ENCODE data around the gene FSTL4. TPM values are rescaled to one million over a fixed set of nuclear protein-coding genes. Genes with fewer than 3 reads are reported as not detected.

Gene FSTL4
- total and polyA plus RNA-seq, 12 donors: 0.01 to 0.42 (median 0.38) TPM; not detected in 6

DNA sequence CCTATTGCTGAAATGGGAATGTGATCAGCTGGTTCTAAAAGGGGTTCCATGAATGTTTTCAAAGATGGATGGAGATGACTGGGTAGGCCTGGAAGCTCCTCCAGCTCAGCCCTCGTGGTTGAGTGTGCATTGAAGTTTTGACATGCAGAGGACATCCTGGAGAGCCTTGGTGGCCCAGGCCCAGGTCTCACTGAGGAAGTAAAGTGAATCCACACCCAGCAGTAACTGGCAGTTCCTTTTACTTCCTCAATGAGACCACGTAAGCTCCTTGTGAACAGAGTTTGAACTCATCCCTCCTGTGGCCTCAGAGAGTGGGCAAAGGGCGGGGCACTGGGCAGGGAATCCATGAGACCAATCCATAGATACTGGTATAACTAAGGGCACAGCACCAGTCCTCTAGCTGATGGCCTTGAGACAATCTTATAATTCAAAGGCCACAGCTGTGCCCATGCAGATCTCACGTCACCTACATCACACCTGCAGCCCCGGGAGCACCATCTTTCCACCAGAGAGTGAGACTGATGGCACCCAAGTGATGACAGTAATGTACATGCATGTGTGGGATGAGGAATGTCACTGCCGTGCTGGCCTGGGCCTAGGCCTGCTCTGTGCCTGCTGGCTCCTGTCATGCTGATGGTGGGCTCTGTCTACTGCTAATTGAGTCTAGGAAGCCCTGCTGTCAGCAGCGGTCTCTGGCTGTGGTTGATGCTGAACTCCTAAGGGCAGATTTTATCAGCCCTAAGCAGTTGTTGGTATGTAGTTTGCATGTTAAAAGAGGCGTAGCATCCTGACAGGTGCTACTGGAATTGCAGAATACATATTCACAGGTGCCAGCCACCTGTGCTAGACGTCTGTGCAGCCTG, 257.8 kb downstream of the FSTL4 start:
- WGBS, 2 donors: 82% methylated on average over 9 of the region's 9 CpGs
- intact Hi-C loops (cut with DNase I): no loop called here
- no peak for ATAC-seq

DNA sequence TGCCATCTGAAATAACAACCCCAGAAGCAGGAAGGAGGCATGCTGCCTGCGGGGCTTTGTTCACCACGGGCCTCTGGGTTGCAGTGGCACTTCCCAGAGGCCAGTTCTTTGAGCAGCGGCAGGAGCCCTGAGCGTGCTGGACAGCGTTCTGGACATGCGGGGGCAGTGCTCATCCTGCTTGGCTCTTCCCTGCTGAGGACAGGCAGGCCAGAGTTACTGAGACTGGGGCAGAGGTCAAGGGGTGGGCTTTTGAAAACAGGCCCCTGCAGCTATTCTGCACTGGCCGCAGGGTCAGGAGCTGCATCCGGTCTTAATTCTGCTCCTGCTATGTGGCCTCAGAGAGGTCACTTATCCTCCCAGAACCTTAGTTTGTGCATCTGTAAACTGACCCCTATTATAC, 258.6 kb downstream of the FSTL4 start:
- Histone ChIP-seq H3K27ac (no peak overlapping the region), H3K27me3 (peaks cover 0 to 5% (median 1%) of the 10 kb centered on the region in 7 donors), H3K4me1 (no peaks in the 10 kb centered on the region), H3K4me3 (no peak overlapping the region), H3K36me3 (no peaks in the 10 kb centered on the region), H3K9me3 (no peaks in the 10 kb centered on the region)
- WGBS, 2 donors: 32 to 36% methylated on average over 8 of the region's 8 CpGs
- intact Hi-C loops (cut with DNase I): no loop called here
- TF ChIP-seq, protein P1, sequence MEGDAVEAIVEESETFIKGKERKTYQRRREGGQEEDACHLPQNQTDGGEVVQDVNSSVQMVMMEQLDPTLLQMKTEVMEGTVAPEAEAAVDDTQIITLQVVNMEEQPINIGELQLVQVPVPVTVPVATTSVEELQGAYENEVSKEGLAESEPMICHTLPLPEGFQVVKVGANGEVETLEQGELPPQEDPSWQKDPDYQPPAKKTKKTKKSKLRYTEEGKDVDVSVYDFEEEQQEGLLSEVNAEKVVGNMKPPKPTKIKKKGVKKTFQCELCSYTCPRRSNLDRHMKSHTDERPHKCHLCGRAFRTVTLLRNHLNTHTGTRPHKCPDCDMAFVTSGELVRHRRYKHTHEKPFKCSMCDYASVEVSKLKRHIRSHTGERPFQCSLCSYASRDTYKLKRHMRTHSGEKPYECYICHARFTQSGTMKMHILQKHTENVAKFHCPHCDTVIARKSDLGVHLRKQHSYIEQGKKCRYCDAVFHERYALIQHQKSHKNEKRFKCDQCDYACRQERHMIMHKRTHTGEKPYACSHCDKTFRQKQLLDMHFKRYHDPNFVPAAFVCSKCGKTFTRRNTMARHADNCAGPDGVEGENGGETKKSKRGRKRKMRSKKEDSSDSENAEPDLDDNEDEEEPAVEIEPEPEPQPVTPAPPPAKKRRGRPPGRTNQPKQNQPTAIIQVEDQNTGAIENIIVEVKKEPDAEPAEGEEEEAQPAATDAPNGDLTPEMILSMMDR (IDR thresholded peaks at IDR 0.05): no peak
- peak in 3 of 8 donors; percentile 17 to 65 (median 56) for ATAC-seq
- no peak for DNase-seq

More for the DNA sequence above, 257.8 kb downstream of the FSTL4 start:
- Histone ChIP-seq H3K4me1 (no peaks in the 10 kb centered on the region), H3K36me3 (no peaks in the 10 kb centered on the region), H3K27me3 (peaks cover 0 to 5% (median 0%) of the 10 kb centered on the region in 7 donors), H3K9me3 (no peaks in the 10 kb centered on the region), H3K4me3 (no peak overlapping the region), H3K27ac (no peak overlapping the region)
- no peak for DNase-seq
- TF ChIP-seq, protein P1 (IDR thresholded peaks at IDR 0.05): no peak

DNA sequence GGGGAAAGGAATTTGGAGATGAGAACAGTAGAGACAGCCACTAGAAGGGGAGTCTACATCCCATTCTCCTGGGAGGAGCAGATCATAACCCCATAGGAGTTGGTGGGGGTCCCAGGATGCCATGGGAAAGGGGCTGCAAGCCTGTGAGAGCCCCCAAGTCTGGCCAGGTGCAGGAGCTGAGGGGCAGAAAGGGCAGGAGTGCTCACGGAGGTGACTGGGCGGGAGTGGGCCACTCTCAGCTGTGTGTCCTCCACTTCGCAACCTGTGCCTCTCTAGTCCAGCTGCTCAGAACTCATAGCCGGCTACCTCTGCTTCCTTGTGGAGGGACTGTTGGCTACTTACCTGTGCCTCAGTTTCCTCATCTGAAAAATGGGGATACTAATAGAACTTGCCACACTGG, 263.9 kb downstream of the FSTL4 start:
- WGBS, 2 donors: 91 to 94% methylated on average over 4 of the region's 4 CpGs
- no peaks in the 10 kb centered on the region for H3K9me3 ChIP-seq
- TF ChIP-seq, protein P1 (IDR thresholded peaks at IDR 0.05): no peak
- ATAC-seq (no peak), DNase-seq (no peak)
- no peak overlapping the region for H3K4me3 ChIP-seq
- H3K4me1 ChIP-seq: no peaks in the 10 kb centered on the region
- intact Hi-C loops (cut with DNase I): no loop called here
- H3K27me3 ChIP-seq: peaks cover 0 to 14% (median 4%) of the 10 kb centered on the region in 7 donors
- no peak overlapping the region for H3K27ac ChIP-seq
- no peaks in the 10 kb centered on the region for H3K36me3 ChIP-seq

DNA sequence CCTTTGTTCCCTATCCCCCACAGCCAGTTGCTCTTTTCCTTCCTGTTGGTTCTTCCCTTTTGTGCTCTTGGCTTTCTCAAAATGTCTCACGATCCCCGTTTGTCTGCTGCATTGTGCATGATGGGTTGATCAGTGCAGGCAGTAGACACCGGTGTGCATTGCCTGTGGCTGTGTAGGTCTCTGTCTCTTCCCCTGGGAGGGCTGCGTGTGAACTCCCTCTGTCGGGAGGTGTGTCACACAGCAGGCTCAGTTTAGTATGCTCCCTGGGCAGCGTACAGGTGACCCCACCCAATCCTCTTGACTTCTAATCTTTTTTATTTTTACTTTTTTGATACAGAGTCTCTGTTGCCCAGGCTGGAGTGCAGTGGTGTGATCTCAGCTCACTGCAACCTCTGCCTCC, 265.3 kb downstream of the FSTL4 start:
- WGBS, 2 donors: 51 to 54% methylated on average over 6 of the region's 6 CpGs
- TF ChIP-seq, protein P1 (IDR thresholded peaks at IDR 0.05): peak in 2 of 9 donors; percentile 20 to 30
- intact Hi-C loops (cut with DNase I): no loop called here
- no peaks in the 10 kb centered on the region for H3K4me1 ChIP-seq
- ATAC-seq (peak in 2 of 8 donors; percentile 29 to 44), DNase-seq (no peak)
- H3K9me3 ChIP-seq: no peaks in the 10 kb centered on the region
- H3K27ac ChIP-seq: no peak overlapping the region
- H3K4me3 ChIP-seq: no peak overlapping the region
- H3K27me3 ChIP-seq: peaks cover 0 to 14% (median 4%) of the 10 kb centered on the region in 7 donors
- H3K36me3 ChIP-seq: no peaks in the 10 kb centered on the region

All from heart right ventricle (tissue), 16 donors.